Aorta (tissue), 5 donors: Measurements from ENCODE around the gene CD79A. TPM values are rescaled to one million over a fixed set of nuclear protein-coding genes. Genes with fewer than 3 reads are reported as not detected.
A peak's percentile ranks its signal among the peaks of the same experiment; 100 is the strongest.

ENCODE experiments used
- ATAC-seq: fragments of 200-7000 bp; cut with Tn5 transposase; one replicate; pipeline ENCODE4 v1.9.1; 2022; ENCODE audit warnings: moderate library complexity; ENCODE audit not compliant: low FRiP score
- DNase-seq, 2 donors: peaks; one replicate each; pipeline ENCODE4 v3.0.0-alpha.2; 2020
- H3K27ac ChIP-seq, 2 donors: one replicate each; pipeline ENCODE4 v1.5.1; 2013; ENCODE audit warnings: low read length in 2 of 2, mild to moderate bottlenecking in 2 of 2, moderate library complexity in 2 of 2, control low read depth in 1 of 2, inconsistent platforms in 1 of 2, low read depth in 1 of 2
- H3K27me3 ChIP-seq, 2 donors: one replicate each; pipeline ENCODE4 v1.6.1; 2013; ENCODE audit warnings: control low read depth in 1 of 2, low read length in 1 of 2, mild to moderate bottlenecking in 1 of 2, moderate library complexity in 1 of 2; ENCODE audit not compliant: insufficient read depth in 2 of 2, control insufficient read depth in 1 of 2
- H3K36me3 ChIP-seq, 2 donors: one replicate each; pipeline ENCODE4 v1.6.1; 2013; ENCODE audit warnings: control low read depth in 1 of 2, low read length in 1 of 2, mild to moderate bottlenecking in 1 of 2; ENCODE audit not compliant: insufficient read depth in 2 of 2, control insufficient read depth in 1 of 2
- H3K4me1 ChIP-seq, 2 donors: one replicate each; pipeline ENCODE4 v1.6.1; 2013; ENCODE audit warnings: low read length in 2 of 2, control low read depth in 1 of 2, mild to moderate bottlenecking in 1 of 2, moderate library complexity in 1 of 2; ENCODE audit not compliant: insufficient read depth in 2 of 2, control insufficient read depth in 1 of 2
- H3K4me3 ChIP-seq, 2 donors: one replicate each; pipeline ENCODE4 v1.5.1; 2013; ENCODE audit warnings: low read length in 2 of 2, control low read depth in 1 of 2, mild to moderate bottlenecking in 1 of 2
- H3K9me3 ChIP-seq: one replicate; pipeline ENCODE4 v1.6.1; 2013; ENCODE audit warnings: mild to moderate bottlenecking, low read length; ENCODE audit not compliant: control insufficient read depth
- WGBS, 2 donors: extraction: QIAGEN DNeasy Blood & Tissue Kit; methylation state at CpG; one replicate each; pipeline ENCODE4 v1.1.7; 2013; 5-methylcytosine and 5-hydroxymethylcytosine counted together
- intact Hi-C, 2 donors: fragments of 100-400 bp; cut with DNase I; formaldehyde crosslinking; loops; one replicate each; pipeline versions ENCODE4 v1.14.2 to v1.15.0; 2022
- polyA plus RNA-seq, 2 donors: library from polyadenylated mRNA; stranded (reverse); fragments of 200-250 nt; gene quantifications; one replicate each; pipeline ENCODE4 v1.2.3, GENCODE V29; 2013
- total RNA-seq, 2 donors: library from RNA; stranded (reverse); fragmentation: NEBNext Ultra II Directional; extraction: Animal tissue kit (Norgen Biotek cat#: 25700); gene quantifications; one replicate each; pipeline ENCODE4 v1.2.1, GENCODE V29; 2021
- donor health status: healthy with polysubstance abuse.
- donor health status: Bipolar disorder and iron deficiency.
- donor health status: DM: no; HTN: no; CAD: no.
- donor health status: DM: no; HTN: no; CAD: no.
- donor health status: DM: yes; HTN: yes; CAD: no.

Gene CD79A
- total and polyA plus RNA-seq, 4 donors = 0.49 to 1.3 (median 0.79) TPM

DNA sequence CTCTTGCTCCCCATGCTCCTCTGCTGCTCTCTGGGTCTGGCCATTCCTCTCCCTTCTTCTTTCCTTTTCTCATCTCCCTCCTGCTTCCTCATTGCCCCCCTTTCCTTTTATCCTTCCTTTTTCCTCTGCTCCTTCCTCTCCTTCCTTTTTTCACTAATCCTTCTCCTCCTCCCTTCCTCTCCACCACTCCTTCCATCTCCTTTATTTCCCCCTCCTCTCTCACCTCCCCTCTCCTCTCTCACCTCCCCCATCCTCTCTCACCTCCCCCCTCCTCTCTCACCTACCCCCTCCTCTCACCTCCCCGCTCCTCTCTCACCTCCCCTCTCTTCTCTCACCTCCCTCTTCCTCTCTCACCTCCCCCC lies 19.5 kb downstream of the CD79A start:
- no peak overlapping the region for H3K4me3 ChIP-seq
- intact Hi-C loops = no loop called here
- peaks cover 5 to 6% of the 10 kb centered on the region in 2 donors for H3K36me3 ChIP-seq
- H3K27ac ChIP-seq = no peak overlapping the region
- ATAC-seq (no peak), DNase-seq (no peak)
- no peaks in the 10 kb centered on the region for H3K9me3 ChIP-seq
- no peaks in the 10 kb centered on the region for H3K27me3 ChIP-seq
- 80 to 91% methylated on average over 1 of the region's 1 CpG for WGBS, 2 donors
- no peaks in the 10 kb centered on the region for H3K4me1 ChIP-seq

DNA sequence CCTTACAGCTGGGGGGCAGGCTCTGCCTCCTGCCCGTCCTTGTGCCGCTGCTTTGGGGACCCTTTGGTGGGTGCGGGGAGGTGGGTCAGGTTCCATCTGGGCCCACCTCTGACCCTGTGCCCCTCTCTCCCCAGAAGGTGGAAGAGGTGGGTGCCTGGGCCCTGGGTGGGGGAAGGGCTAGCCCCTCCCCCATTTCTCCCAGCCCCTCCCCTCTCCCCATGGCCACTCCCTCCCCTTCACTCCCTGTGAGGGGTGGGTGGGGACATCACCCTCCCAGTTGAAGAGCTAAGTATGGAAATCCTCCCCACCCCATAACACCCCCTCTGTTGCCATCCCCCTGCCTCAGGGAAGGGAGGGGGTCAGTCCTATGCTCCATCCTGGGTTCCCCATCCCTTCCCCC lies 20.1 kb downstream of the CD79A start:
- Histone ChIP-seq H3K27ac (no peak overlapping the region), H3K4me1 (no peaks in the 10 kb centered on the region), H3K4me3 (no peak overlapping the region), H3K36me3 (peaks cover 6 to 10% of the 10 kb centered on the region in 2 donors), H3K9me3 (no peaks in the 10 kb centered on the region), H3K27me3 (no peaks in the 10 kb centered on the region)
- 90 to 91% methylated on average over 2 to 3 of the region's 3 CpGs for WGBS, 2 donors
- DNase-seq (no peak), ATAC-seq (no peak)
- intact Hi-C loops = no loop called here

DNA sequence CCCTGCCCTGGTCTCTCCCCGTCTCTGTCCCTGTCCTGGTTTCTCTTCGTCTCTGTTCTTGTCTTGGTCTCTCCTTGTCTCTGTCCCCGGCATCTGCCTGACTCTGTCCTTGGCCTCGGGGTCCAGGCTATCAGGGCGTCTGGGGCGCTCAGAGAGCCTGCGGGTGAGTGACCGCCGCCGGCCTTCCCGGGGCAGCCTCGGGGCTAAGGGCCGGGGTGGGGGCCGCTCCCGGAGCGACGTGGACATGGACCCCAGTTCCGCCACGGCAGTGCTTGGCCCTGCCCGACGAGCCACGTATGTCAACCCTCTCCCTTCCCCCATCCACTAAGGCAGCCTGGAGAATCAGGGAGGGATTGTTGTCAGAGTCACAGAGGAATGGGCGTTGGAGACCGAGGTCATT lies 20.7 kb downstream of the CD79A start:
- ATAC-seq (no peak), DNase-seq (no peak)
- no peaks in the 10 kb centered on the region for H3K4me1 ChIP-seq
- WGBS, 2 donors = 85 to 87% methylated on average over 22 to 24 of the region's 24 CpGs
- H3K36me3 ChIP-seq = peaks cover 6 to 13% of the 10 kb centered on the region in 2 donors
- H3K9me3 ChIP-seq = no peaks in the 10 kb centered on the region
- intact Hi-C loops = no loop called here
- no peaks in the 10 kb centered on the region for H3K27me3 ChIP-seq
- H3K4me3 ChIP-seq = no peak overlapping the region
- H3K27ac ChIP-seq = no peak overlapping the region

DNA sequence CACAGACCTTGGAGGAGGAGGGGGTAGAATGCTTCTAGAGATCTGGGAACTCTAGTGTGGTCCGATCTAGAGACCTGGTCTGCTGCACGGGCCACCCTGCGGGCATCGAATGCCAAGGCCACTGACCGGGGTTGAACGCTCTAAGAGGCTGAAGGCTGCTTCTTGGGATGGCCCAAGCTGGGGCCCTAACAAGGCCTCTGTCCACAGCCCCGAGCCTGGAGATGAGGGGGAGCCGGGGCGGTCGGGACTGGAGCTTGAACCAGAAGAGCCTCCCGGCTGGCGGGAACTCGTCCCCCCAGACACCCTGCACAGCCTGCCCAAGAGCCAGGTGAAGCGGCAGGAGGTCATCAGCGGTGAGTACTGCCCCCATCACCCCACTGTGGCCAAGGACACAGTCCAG lies 21.2 kb downstream of the CD79A start:
- peak; percentile 27 for ATAC-seq
- peaks cover 6 to 13% of the 10 kb centered on the region in 2 donors for H3K36me3 ChIP-seq
- 90 to 91% methylated on average over 15 of the region's 15 CpGs for WGBS, 2 donors
- no peaks in the 10 kb centered on the region for H3K27me3 ChIP-seq
- no peaks in the 10 kb centered on the region for H3K9me3 ChIP-seq
- H3K4me3 ChIP-seq = no peak overlapping the region
- no peak for DNase-seq
- intact Hi-C loops = no loop called here
- H3K4me1 ChIP-seq = no peaks in the 10 kb centered on the region
- H3K27ac ChIP-seq = no peak overlapping the region

DNA sequence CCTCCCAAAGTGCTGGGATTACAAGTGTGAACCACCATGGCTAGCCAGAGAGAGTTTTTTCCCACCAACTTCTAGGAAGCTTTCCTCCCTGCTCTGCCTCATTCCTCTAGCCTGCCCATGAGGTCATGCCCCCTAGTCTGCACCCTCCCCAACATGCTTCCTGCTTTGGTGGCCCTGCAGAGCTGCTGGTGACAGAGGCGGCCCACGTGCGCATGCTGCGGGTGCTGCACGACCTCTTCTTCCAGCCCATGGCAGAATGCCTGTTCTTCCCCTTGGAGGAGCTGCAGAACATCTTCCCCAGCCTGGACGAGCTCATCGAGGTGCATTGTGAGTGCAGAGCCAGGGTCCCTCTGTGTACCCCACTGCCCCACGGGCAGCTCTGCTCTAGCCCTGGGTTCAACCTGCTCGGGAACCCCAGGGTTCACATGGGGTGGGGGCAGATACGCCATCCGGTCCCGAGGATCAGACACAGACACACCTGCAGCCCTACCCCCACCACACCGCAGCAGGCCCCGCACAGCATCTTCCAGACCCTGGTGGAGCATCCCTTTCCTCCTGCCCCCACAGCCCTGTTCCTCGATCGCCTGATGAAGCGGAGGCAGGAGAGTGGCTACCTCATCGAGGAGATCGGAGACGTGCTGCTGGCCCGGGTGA lies 24.8 kb downstream of the CD79A start:
- no peaks in the 10 kb centered on the region for H3K27me3 ChIP-seq
- H3K4me1 ChIP-seq = no peaks in the 10 kb centered on the region
- peaks cover 6 to 14% of the 10 kb centered on the region in 2 donors for H3K36me3 ChIP-seq
- H3K9me3 ChIP-seq = no peaks in the 10 kb centered on the region
- intact Hi-C loops = no loop called here
- DNase-seq (no peak), ATAC-seq (no peak)
- 93 to 94% methylated on average over 20 to 21 of the region's 21 CpGs for WGBS, 2 donors
- no peak overlapping the region for H3K27ac ChIP-seq
- H3K4me3 ChIP-seq = no peak overlapping the region

DNA sequence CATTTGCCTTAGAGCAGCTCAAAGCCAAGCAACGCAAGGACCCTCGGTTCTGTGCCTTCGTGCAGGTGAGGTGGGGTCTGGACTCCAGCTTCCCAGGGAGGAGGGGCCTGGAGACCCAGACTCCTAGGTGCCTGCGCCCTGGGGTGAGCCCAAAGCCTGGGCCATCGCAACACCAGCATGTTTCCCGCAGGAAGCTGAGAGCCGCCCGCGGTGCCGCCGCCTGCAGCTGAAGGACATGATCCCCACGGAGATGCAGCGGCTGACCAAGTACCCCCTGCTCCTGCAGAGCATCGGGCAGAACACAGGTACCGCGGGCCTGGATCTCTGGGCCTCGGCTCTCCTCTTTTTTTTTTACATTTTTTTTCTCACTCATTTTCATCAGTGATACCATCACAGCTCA lies 25.5 kb downstream of the CD79A start:
- no peaks in the 10 kb centered on the region for H3K9me3 ChIP-seq
- H3K4me1 ChIP-seq = no peaks in the 10 kb centered on the region
- ATAC-seq (no peak), DNase-seq (no peak)
- H3K27ac ChIP-seq = no peak overlapping the region
- no peak overlapping the region for H3K4me3 ChIP-seq
- WGBS, 2 donors = 89 to 94% methylated on average over 17 of the region's 17 CpGs
- intact Hi-C loops = no loop called here
- peaks cover 6 to 14% of the 10 kb centered on the region in 2 donors for H3K36me3 ChIP-seq
- no peaks in the 10 kb centered on the region for H3K27me3 ChIP-seq

DNA sequence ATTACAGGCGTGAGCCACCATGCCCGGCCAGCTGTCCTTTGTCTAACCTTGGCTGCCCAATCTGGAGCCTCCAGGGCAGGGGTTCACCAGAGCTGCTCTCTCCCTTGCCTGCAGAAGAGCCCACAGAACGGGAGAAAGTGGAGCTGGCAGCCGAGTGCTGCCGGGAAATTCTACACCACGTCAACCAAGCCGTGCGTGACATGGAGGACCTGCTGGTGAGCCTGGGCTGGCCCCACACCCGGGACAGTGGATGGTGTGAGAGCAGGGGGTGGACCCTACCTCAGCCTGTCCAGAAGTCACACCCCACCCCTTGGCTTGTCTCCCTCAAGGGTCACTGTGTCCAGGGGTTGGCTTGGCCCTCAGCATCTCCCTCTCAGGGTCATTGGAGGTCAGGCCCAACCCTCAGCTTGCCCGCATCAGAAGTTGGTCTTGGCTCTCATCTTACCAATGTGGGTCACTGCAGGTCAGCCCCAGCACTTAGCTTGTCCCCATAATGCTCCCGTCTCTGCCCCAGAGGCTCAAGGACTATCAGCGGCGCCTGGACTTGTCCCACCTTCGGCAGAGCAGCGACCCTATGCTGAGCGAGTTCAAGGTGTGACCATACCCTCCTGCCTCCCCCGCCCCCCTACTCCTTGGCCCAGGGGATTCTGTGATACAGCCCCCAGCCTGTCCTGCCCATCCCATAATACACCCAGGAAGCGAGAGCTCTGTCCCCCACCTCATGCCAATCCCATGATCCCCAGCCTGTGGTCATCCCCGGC lies 26.3 kb downstream of the CD79A start:
- intact Hi-C loops = no loop called here
- DNase-seq (no peak), ATAC-seq (peak; percentile 24)
- 87 to 88% methylated on average over 19 of the region's 19 CpGs for WGBS, 2 donors
- Histone ChIP-seq H3K4me3 (no peak overlapping the region), H3K27me3 (no peaks in the 10 kb centered on the region), H3K36me3 (peaks cover 6 to 12% of the 10 kb centered on the region in 2 donors), H3K27ac (no peak overlapping the region), H3K4me1 (no peaks in the 10 kb centered on the region), H3K9me3 (no peaks in the 10 kb centered on the region)

DNA sequence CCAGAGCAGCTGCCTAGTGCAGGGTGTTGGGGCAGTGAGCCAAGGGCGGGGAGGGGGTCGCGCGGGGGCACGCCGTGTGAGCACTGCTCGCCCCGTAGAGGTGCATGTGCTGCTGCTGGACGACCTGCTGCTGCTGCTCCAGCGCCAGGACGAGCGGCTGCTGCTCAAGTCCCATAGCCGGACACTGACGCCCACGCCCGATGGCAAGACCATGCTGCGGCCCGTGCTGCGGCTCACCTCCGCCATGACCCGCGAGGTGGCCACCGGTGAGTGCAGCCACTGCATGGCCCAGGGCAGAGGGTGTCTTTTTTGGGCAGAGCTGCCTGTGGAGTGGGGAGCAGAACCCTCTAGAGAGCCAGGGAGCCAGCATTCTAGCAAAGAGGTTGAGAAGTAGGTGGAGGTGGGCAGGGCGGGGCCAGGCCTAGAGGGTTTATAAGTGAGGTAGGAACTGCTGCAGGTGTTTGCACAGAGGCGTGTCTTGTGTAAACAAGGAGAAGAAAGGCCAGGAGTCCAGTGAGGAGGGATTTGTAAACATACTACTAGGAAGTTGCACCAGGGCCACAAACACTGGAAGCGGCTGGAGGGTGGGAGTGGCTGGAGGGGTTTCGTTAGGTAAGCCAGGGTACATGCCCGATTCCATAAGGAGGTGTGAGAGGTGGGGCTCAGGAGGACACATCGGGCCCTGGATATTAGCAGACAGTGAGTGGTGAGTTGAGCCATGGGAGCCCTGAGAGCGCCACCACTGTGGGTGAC lies 27.2 kb downstream of the CD79A start:
- ATAC-seq (no peak), DNase-seq (no peak)
- peaks cover 3 to 12% of the 10 kb centered on the region in 2 donors for H3K36me3 ChIP-seq
- no peaks in the 10 kb centered on the region for H3K9me3 ChIP-seq
- no peak overlapping the region for H3K4me3 ChIP-seq
- intact Hi-C loops = no loop called here
- WGBS, 2 donors = 89 to 91% methylated on average over 30 of the region's 30 CpGs
- H3K27me3 ChIP-seq = no peaks in the 10 kb centered on the region
- H3K27ac ChIP-seq = no peak overlapping the region
- H3K4me1 ChIP-seq = no peaks in the 10 kb centered on the region
